Stimulated activated CD8-positive, alpha-beta memory T cell treated with anti-CD3 and anti-CD28 coated beads, Interleukin-15, amount 100 ng/mL, for 48 hours (primary cell): ENCODE measurements around the gene BSN.
"Not testable (repeated sequence)": the region's sequence is repeated elsewhere in the genome, so short reads cannot be mapped to it uniquely, and the experiment has no call there.

Experiments
- DNase-seq, 2 donors: peaks; one replicate each; pipeline ENCODE4 v3.0.0-alpha.2; 2020; ENCODE audit warnings: low read depth in 2 of 2

BSN gene

GRCh38 chr3:49535971-49536874 lies 18.1 kb upstream of the BSN start:
- DNase-seq, result no peak

- no peak for DNase-seq
Observed at GRCh38 chr3:49536875-49537533, 17.3 kb upstream of the BSN start.

GRCh38 chr3:49539659-49540560 lies 14.4 kb upstream of the BSN start:
- peak; percentile 82 to 83 for DNase-seq

GRCh38 chr3:49552087-49552486 lies 2.2 kb upstream of the BSN start:
- no peak for DNase-seq

- no peak for DNase-seq
Observed at GRCh38 chr3:49553324-49553691, 969 bp upstream of the BSN start.

GRCh38 chr3:49554633-49555265 lies 472 bp downstream of the BSN start:
- peak in 1 of 2 donors; percentile 47 for DNase-seq

- DNase-seq, result no peak
Observed at GRCh38 chr3:49556500-49557275, 2.4 kb downstream of the BSN start.

- DNase-seq, result no peak
Observed at GRCh38 chr3:49563040-49563578, 8.8 kb downstream of the BSN start.

- no peak for DNase-seq
Observed at GRCh38 chr3:49563766-49564165, 9.5 kb downstream of the BSN start.

GRCh38 chr3:49566312-49566711 lies 12.0 kb downstream of the BSN start:
- DNase-seq, result no peak

GRCh38 chr3:49567406-49567805 lies 13.1 kb downstream of the BSN start:
- DNase-seq, result no peak

GRCh38 chr3:49568965-49569364 lies 14.7 kb downstream of the BSN start:
- DNase-seq, result no peak

GRCh38 chr3:49570028-49570654 lies 15.9 kb downstream of the BSN start:
- DNase-seq, result no peak

- DNase-seq, result no peak
Observed at GRCh38 chr3:49582177-49582576, 27.9 kb downstream of the BSN start.

GRCh38 chr3:49585261-49585755 lies 31.0 kb downstream of the BSN start:
- not testable (repeated sequence) for DNase-seq

- DNase-seq, result no peak
Observed at GRCh38 chr3:49591615-49592014, 37.3 kb downstream of the BSN start.

- no peak for DNase-seq
Observed at GRCh38 chr3:49593041-49593440, 38.8 kb downstream of the BSN start.

- no peak for DNase-seq
Observed at GRCh38 chr3:49600781-49601180, 46.5 kb downstream of the BSN start.

- no peak for DNase-seq
Observed at GRCh38 chr3:49601358-49602048, 47.2 kb downstream of the BSN start.
